WTC11 (cell line): ENCODE results near the gene GRIP2. TPM values are rescaled to one million over a fixed set of nuclear protein-coding genes. Genes with fewer than 3 reads are reported as not detected.

Experiments
- ATAC-seq: fragments of 200-7000 bp; cut with Tn5 transposase; 2 replicates; pipeline ENCODE4 v1.10.0; 2021; ENCODE audit warnings: mild to moderate bottlenecking, moderate library complexity
- CTCF ChIA-PET: fragments of 300-600 bp; sonication (Branson Sonifier 250); formaldehyde crosslinking; loops from one replicate; lab custom pipeline; 2021; ENCODE audit warnings: antibody characterized with exemption; lab: Charles Lee
- POLR2A ChIA-PET: fragments of 350-600 bp; sonication (Branson Sonifier 250); formaldehyde crosslinking; loops from one replicate; lab custom pipeline; 2021; ENCODE audit warnings: antibody characterized with exemption; lab: Charles Lee
- DNase-seq: peaks from one replicate; pipeline ENCODE4 v3.0.0; 2021; ENCODE audit warnings: low spot score
- H3K27ac Mint-ChIP-seq: 2 replicates; pipeline ENCODE4 v1.8.0; 2021; ENCODE audit warnings: mixed read lengths
- H3K27me3 Mint-ChIP-seq: 2 replicates; pipeline ENCODE4 v1.8.0; 2021; ENCODE audit warnings: low read depth, mild to moderate bottlenecking, moderate library complexity, mixed read lengths
- H3K36me3 Mint-ChIP-seq: 2 replicates; pipeline ENCODE4 v1.8.0; 2021; ENCODE audit warnings: mixed read lengths
- H3K4me1 Mint-ChIP-seq: 2 replicates; pipeline ENCODE4 v1.8.0; 2022; ENCODE audit warnings: mixed read lengths
- H3K4me3 Mint-ChIP-seq: 2 replicates; pipeline ENCODE4 v1.8.0; 2021; ENCODE audit warnings: mild to moderate bottlenecking, moderate library complexity, mixed read lengths
- H3K9me3 Mint-ChIP-seq: 2 replicates; pipeline ENCODE4 v1.8.0; 2021; ENCODE audit warnings: mixed read lengths
- CBFB ChIP-seq: sonication (generic); formaldehyde crosslinking; IDR thresholded peaks from 2 replicates; pipeline ENCODE4 v1.8.1; 2022; ENCODE audit warnings: mild to moderate bottlenecking, low read depth, missing genetic modification reagents
- CREB1 ChIP-seq: sonication (generic); formaldehyde crosslinking; IDR thresholded peaks from 2 replicates; pipeline ENCODE4 v1.8.0; 2023; ENCODE audit warnings: mild to moderate bottlenecking, missing genetic modification reagents
- E2F5 ChIP-seq: sonication (generic); formaldehyde crosslinking; IDR thresholded peaks from 2 replicates; pipeline ENCODE4 v1.8.1; 2022; ENCODE audit warnings: mild to moderate bottlenecking, moderate library complexity, missing genetic modification reagents
- GABPB1 ChIP-seq: sonication (generic); formaldehyde crosslinking; IDR thresholded peaks from 2 replicates; pipeline ENCODE4 v1.8.1; 2023; ENCODE audit warnings: mild to moderate bottlenecking, missing genetic modification reagents
- IRF2 ChIP-seq: sonication (generic); formaldehyde crosslinking; IDR thresholded peaks from 2 replicates; pipeline ENCODE4 v1.8.0; 2022; ENCODE audit warnings: low read depth, missing genetic modification reagents, borderline replicate concordance
- NFYB ChIP-seq: sonication (generic); formaldehyde crosslinking; conservative IDR thresholded peaks from 2 replicates; pipeline ENCODE4 v1.8.0; 2022; ENCODE audit warnings: low read depth, missing genetic modification reagents
- RORB ChIP-seq: fragments of 250-450 bp; sonication (Bioruptor Pico); IDR thresholded peaks from 2 replicates; pipeline ENCODE4 v1.9.0; 2021; ENCODE audit warnings: mild to moderate bottlenecking
- TCF7 ChIP-seq: sonication (generic); formaldehyde crosslinking; IDR thresholded peaks from 2 replicates; pipeline ENCODE4 v1.8.0; 2022; ENCODE audit warnings: mild to moderate bottlenecking, low read depth, missing genetic modification reagents, moderate library complexity
- TEAD4 ChIP-seq: sonication (generic); formaldehyde crosslinking; IDR thresholded peaks from 2 replicates; pipeline ENCODE4 v1.8.0; 2022; ENCODE audit warnings: mild to moderate bottlenecking, missing genetic modification reagents
- ZBTB21 ChIP-seq: sonication (generic); formaldehyde crosslinking; IDR thresholded peaks from 2 replicates; pipeline ENCODE4 v1.8.1; 2023; ENCODE audit warnings: mild to moderate bottlenecking, missing genetic modification reagents, borderline replicate concordance
- ZNF532 ChIP-seq: fragments of 250-450 bp; sonication (Bioruptor Pico); IDR thresholded peaks from 2 replicates; pipeline ENCODE4 v1.9.0; 2021; ENCODE audit warnings: mild to moderate bottlenecking, borderline replicate concordance
- total RNA-seq: library from RNA; stranded (reverse); gene quantifications from 3 replicates; pipeline ENCODE4 v1.2.3, GENCODE V29; 2021
- TF ChIP-seq, protein P1 (sequence below): sonication (generic); formaldehyde crosslinking; IDR thresholded peaks from 2 replicates; pipeline ENCODE4 v1.8.0; 2023; ENCODE audit warnings: mild to moderate bottlenecking, missing genetic modification reagents
- TF ChIP-seq, protein P2 (sequence below): sonication (generic); formaldehyde crosslinking; IDR thresholded peaks from 2 replicates; pipeline ENCODE4 v1.8.0; 2022; ENCODE audit warnings: mild to moderate bottlenecking, missing genetic modification reagents
- TF ChIP-seq, protein P3 (sequence below): sonication (generic); formaldehyde crosslinking; IDR thresholded peaks from 2 replicates; pipeline ENCODE4 v1.8.0; 2022; ENCODE audit warnings: missing genetic modification reagents
- TF ChIP-seq, protein P4 (sequence below): fragments of 250-450 bp; sonication (Bioruptor Pico); conservative IDR thresholded peaks from 2 replicates; pipeline ENCODE4 v1.9.0; 2021; ENCODE audit warnings: mild to moderate bottlenecking

GRIP2 gene
- total RNA-seq, 1 experiment from 2014 or later: 12.0 TPM

GRCh38 chr3:14562121-14562890 lies 22.2 kb upstream of the GRIP2 start:
- H3K27ac Mint-ChIP-seq: no peak overlapping the region

GRCh38 chr3:14561051-14561960 lies 21.2 kb upstream of the GRIP2 start:
- no peaks in the 10 kb centered on the region for H3K36me3 Mint-ChIP-seq
- peaks cover 24% of the 10 kb centered on the region for H3K4me1 Mint-ChIP-seq
- no peak overlapping the region; the same call in 1 of the 2 replicates for H3K27ac Mint-ChIP-seq
- H3K9me3 Mint-ChIP-seq: no peaks in the 10 kb centered on the region
- H3K4me3 Mint-ChIP-seq: no peak overlapping the region
- no peak for ATAC-seq
- H3K27me3 Mint-ChIP-seq: no peaks in the 10 kb centered on the region
- ChIA-PET POLR2A (no interaction called here), CTCF (interaction anchor here (0.7 to 3.6 kb wide), 2 partner anchors 12 to 359 kb away, joined by 3 to 16 read pairs; no protein-coding TSS in a partner anchor)
- DNase-seq: no peak
- no peak for TF ChIP-seq CBFB (CRISPR knock-in tag)
- TF ChIP-seq ZBTB21 (CRISPR knock-in tag): no peak
- TF ChIP-seq, protein P1, sequence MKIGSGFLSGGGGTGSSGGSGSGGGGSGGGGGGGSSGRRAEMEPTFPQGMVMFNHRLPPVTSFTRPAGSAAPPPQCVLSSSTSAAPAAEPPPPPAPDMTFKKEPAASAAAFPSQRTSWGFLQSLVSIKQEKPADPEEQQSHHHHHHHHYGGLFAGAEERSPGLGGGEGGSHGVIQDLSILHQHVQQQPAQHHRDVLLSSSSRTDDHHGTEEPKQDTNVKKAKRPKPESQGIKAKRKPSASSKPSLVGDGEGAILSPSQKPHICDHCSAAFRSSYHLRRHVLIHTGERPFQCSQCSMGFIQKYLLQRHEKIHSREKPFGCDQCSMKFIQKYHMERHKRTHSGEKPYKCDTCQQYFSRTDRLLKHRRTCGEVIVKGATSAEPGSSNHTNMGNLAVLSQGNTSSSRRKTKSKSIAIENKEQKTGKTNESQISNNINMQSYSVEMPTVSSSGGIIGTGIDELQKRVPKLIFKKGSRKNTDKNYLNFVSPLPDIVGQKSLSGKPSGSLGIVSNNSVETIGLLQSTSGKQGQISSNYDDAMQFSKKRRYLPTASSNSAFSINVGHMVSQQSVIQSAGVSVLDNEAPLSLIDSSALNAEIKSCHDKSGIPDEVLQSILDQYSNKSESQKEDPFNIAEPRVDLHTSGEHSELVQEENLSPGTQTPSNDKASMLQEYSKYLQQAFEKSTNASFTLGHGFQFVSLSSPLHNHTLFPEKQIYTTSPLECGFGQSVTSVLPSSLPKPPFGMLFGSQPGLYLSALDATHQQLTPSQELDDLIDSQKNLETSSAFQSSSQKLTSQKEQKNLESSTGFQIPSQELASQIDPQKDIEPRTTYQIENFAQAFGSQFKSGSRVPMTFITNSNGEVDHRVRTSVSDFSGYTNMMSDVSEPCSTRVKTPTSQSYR (CRISPR knock-in tag): no peak
- no peak for TF ChIP-seq ZNF532 (CRISPR knock-in tag)

More at GRCh38 chr3:14562121-14562890, 22.2 kb upstream of the GRIP2 start:
- no peak for DNase-seq
- no peaks in the 10 kb centered on the region for H3K36me3 Mint-ChIP-seq
- no peaks in the 10 kb centered on the region for H3K27me3 Mint-ChIP-seq
- CTCF ChIA-PET: interaction anchor here (1.3 kb wide), 1 partner anchor 13 kb away, joined by 3 read pairs; no protein-coding TSS in a partner anchor
- peaks cover 22% of the 10 kb centered on the region for H3K4me1 Mint-ChIP-seq
- no peak overlapping the region for H3K4me3 Mint-ChIP-seq
- POLR2A ChIA-PET: no interaction called here
- ATAC-seq: no peak
- no peaks in the 10 kb centered on the region for H3K9me3 Mint-ChIP-seq
- TF ChIP-seq TCF7 (CRISPR knock-in tag) (no peak), TEAD4 (CRISPR knock-in tag) (no peak), IRF2 (no peak), RORB (CRISPR knock-in tag) (no peak), GABPB1 (CRISPR knock-in tag) (no peak), E2F5 (no peak), CREB1 (CRISPR knock-in tag) (no peak), ZBTB21 (CRISPR knock-in tag) (no peak), NFYB (CRISPR knock-in tag) (no peak)
- TF ChIP-seq, protein P2, sequence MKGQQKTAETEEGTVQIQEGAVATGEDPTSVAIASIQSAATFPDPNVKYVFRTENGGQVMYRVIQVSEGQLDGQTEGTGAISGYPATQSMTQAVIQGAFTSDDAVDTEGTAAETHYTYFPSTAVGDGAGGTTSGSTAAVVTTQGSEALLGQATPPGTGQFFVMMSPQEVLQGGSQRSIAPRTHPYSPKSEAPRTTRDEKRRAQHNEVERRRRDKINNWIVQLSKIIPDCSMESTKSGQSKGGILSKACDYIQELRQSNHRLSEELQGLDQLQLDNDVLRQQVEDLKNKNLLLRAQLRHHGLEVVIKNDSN (CRISPR knock-in tag): no peak
- TF ChIP-seq, protein P3, sequence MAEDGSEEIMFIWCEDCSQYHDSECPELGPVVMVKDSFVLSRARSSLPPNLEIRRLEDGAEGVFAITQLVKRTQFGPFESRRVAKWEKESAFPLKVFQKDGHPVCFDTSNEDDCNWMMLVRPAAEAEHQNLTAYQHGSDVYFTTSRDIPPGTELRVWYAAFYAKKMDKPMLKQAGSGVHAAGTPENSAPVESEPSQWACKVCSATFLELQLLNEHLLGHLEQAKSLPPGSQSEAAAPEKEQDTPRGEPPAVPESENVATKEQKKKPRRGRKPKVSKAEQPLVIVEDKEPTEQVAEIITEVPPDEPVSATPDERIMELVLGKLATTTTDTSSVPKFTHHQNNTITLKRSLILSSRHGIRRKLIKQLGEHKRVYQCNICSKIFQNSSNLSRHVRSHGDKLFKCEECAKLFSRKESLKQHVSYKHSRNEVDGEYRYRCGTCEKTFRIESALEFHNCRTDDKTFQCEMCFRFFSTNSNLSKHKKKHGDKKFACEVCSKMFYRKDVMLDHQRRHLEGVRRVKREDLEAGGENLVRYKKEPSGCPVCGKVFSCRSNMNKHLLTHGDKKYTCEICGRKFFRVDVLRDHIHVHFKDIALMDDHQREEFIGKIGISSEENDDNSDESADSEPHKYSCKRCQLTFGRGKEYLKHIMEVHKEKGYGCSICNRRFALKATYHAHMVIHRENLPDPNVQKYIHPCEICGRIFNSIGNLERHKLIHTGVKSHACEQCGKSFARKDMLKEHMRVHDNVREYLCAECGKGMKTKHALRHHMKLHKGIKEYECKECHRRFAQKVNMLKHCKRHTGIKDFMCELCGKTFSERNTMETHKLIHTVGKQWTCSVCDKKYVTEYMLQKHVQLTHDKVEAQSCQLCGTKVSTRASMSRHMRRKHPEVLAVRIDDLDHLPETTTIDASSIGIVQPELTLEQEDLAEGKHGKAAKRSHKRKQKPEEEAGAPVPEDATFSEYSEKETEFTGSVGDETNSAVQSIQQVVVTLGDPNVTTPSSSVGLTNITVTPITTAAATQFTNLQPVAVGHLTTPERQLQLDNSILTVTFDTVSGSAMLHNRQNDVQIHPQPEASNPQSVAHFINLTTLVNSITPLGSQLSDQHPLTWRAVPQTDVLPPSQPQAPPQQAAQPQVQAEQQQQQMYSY (CRISPR knock-in tag): no peak
- TF ChIP-seq, protein P4, sequence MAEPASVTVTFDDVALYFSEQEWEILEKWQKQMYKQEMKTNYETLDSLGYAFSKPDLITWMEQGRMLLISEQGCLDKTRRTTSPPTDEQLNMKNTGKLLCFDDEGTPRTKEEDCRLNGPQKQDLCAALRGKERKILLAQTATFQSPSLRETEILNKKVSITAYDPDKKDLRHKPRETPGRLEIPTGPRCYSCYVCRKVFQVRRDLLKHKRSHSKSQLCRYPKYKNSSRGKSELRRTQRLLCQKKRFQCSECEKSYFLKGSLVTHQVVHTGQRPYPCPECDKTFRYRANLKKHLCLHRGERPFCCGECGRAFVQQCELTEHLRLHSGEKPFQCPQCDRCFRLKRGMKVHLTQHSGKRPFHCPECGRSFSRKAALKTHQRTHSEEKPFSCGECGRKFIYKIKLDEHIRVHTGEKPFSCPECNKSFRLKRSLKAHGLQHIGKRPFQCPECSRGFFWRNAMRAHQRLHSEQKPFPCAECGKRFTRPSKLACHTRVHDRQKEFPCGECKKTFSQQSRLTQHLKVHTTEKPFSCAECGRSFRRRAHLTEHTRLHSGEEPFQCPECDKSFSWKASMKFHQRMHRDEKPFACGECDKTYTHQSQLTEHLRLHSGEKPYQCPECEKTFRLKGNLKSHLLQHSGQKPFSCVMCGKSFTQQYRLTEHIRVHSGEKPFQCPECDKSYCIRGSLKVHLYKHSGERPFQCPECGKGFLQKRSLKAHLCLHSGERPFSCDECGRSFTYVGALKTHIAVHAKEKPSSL (CRISPR knock-in tag): no peak
